GM12801 (cell line): ENCODE results near the gene KIF24.

Experiments
- CTCF ChIP-seq: IDR thresholded peaks from one replicate; pipeline ENCODE4 v1.5.1; 2011; ENCODE audit warnings: control low read depth; ENCODE audit not compliant: insufficient read length; ENCODE audit errors: extremely low read depth

KIF24 gene

GRCh38 chr9:34322899-34323591, 6.0 kb downstream of the KIF24 start:
- TF ChIP-seq CTCF = no peak

- no peak for TF ChIP-seq CTCF
Measured at GRCh38 chr9:34321451-34321850, 7.6 kb downstream of the KIF24 start.

GRCh38 chr9:34318163-34318790, 10.8 kb downstream of the KIF24 start:
- no peak for TF ChIP-seq CTCF

- TF ChIP-seq CTCF = no peak
Measured at GRCh38 chr9:34317436-34317835, 11.6 kb downstream of the KIF24 start.

- no peak for TF ChIP-seq CTCF
Measured at GRCh38 chr9:34311499-34312185, 17.4 kb downstream of the KIF24 start.

GRCh38 chr9:34310215-34310614, 18.9 kb downstream of the KIF24 start:
- no peak for TF ChIP-seq CTCF

GRCh38 chr9:34292552-34292951, 36.5 kb downstream of the KIF24 start:
- no peak for TF ChIP-seq CTCF
